ENCODE data around the gene RAPGEF2.

- no peak for TF ChIP-seq CTCF (conservative IDR thresholded peaks at IDR 0.05)
- TF ChIP-seq EZH2 (IDR thresholded peaks at IDR 0.05; ENCODE audit: low read depth) = no peak
Measured at GRCh38 chr4:159185591-159186023, 82.7 kb downstream of the RAPGEF2 start.

All from PC-9 (cell line).